GM12864 (cell line): ENCODE data around the gene LTC4S.

Experiments used
- DNase-seq: peaks from one replicate; pipeline ENCODE4 v3.0.0-alpha.2; 2011; ENCODE audit warnings: low read depth
- H3K4me3 ChIP-seq: 2 replicates; pipeline ENCODE4 v1.5.1; 2011; ENCODE audit warnings: mild to moderate bottlenecking, low read depth, low read length, control low read depth
- TF ChIP-seq, protein P1 (sequence below): IDR thresholded peaks from 2 replicates; pipeline ENCODE4 v1.5.1; 2011; ENCODE audit warnings: low read depth, mild to moderate bottlenecking, moderate library complexity, low read length, control low read depth, inconsistent platforms; ENCODE audit errors: missing control alignments

LTC4S gene

DNA sequence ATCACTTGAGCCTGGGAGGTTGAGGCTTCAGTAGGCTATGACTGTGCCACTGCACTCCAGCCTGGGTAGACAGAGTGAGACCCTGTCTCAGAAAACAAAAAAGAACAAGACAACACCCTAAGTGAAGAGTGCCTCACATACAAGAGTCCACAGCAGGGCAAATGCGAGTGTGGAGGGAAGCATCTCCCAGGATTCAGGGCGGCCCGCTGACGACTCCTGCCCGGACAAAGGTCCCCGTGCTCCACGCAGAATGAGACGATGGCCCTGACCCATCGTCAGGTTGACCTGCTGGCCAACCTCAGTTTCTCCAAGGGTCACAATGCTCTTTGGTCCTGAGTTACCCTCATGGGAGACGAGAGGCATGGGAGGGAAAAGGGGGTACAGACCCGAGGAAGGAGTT is 46.5 kb downstream of the LTC4S start:
- no peak overlapping the region for H3K4me3 ChIP-seq
- no peak for DNase-seq

DNA sequence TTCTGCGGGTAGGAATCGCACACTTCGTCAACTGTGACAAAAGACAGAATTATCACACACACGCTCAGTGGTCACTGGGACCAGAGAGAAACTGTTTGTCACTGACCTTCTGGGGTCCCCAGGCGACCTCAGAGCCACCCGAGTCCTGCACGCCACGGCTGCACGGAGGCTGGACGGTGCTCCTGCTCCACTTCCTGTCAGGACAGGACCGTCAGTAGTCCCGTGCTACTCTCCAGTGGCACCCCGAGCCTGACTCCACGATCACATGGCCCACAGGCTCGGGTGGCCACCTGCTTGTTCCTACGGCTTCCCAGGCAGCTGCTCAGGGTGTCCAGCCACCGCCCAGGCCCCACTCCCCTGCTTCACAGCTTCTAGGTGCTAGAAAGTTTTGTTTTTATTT is 47.0 kb downstream of the LTC4S start:
- no peak overlapping the region for H3K4me3 ChIP-seq
- DNase-seq, result no peak
- TF ChIP-seq, protein P1, sequence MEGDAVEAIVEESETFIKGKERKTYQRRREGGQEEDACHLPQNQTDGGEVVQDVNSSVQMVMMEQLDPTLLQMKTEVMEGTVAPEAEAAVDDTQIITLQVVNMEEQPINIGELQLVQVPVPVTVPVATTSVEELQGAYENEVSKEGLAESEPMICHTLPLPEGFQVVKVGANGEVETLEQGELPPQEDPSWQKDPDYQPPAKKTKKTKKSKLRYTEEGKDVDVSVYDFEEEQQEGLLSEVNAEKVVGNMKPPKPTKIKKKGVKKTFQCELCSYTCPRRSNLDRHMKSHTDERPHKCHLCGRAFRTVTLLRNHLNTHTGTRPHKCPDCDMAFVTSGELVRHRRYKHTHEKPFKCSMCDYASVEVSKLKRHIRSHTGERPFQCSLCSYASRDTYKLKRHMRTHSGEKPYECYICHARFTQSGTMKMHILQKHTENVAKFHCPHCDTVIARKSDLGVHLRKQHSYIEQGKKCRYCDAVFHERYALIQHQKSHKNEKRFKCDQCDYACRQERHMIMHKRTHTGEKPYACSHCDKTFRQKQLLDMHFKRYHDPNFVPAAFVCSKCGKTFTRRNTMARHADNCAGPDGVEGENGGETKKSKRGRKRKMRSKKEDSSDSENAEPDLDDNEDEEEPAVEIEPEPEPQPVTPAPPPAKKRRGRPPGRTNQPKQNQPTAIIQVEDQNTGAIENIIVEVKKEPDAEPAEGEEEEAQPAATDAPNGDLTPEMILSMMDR, result no peak

More for the DNA sequence above, 46.5 kb downstream of the LTC4S start:
- TF ChIP-seq, protein P1, result no peak

DNA sequence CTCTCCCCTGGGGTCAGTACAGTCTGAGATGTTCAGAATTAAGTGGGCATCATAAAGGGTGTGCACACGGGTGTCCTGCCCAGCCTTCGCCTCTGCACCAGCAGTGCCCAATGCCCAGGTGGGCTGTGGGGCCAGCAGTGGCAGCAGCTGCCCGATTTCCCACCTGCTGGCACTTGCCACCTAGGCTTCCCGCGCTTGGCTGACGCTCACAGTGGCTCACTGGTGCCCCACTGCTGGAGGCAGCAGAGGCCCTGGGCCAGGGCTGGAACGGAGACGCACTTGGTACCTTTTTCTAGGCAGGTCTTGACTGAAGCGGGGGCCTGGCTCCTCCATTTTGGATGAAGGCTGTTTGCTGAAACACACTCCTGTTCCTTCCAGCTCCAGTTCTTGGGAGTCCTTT is 47.8 kb downstream of the LTC4S start:
- no peak for DNase-seq

More for the DNA sequence above, 47.8 kb downstream of the LTC4S start:
- no peak overlapping the region for H3K4me3 ChIP-seq
- TF ChIP-seq, protein P1, result no peak
